Measurements from ENCODE around the gene FAAH.

The FAAH gene

GRCh38 chr1:46423574-46424240, 29.6 kb downstream of the FAAH start:
- no peak for DNase-seq

GRCh38 chr1:46424730-46425129, 30.6 kb downstream of the FAAH start:
- DNase-seq: no peak

DNA sequence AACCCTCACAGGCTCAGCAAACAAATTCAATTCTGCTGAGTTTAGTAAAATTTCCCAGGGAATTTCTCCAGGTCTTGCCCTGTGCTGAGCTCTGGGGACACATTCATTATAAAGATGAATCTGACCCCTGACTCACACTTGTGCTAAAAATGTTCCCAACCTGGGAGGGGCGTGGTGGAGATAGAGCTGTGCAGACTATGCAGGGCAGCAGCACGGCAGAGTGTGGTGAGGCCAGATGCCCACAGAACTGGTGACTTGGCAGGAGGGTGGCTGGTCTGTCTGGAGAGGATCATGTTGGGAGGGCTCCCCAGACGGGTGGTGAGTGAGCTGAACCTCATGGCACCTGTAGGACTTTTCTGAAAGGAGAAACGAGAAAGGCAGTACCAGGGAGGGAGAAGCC, 31.6 kb downstream of the FAAH start:
- no peak for DNase-seq

DNA sequence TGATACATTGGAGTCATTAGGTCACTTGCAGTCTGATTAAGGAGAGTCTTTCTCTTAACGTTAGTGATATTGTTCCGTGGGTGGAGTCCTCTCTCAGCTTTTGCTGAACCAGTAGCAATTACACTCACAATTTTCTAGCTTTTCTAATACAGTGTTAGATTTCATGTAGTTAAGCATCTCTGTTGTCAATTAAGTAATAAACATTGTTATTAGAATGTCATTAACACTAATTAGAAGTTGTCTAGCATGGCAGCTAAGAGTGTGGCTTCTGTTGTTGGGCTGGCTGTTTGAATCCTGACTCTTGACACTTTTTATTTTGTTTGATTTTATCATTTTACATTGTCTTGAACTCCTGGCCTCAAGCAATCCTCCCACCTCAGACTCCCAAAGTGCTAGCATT, 33.4 kb downstream of the FAAH start:
- no peak for DNase-seq

DNA sequence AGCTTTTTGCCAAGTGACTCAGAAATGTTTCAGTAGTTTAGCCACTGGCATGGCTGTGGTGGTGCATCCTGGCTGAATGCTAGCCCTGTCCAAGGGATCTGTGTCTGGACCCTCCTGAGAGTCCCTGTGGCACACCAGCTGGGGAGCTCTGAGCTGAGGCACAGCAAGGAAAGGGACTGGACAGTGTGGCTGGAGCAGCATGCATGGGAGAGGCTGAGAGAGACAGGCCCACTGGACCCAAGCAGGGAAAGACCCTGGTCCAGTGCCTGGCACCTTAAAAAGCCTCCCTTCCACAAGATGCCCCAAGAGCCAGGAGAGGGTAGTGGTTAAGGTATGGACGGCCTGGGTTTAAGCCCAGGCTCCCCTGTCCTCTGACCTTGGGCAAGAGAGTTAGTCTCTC, 35.3 kb downstream of the FAAH start:
- no peak for DNase-seq

GRCh38 chr1:46431695-46432094, 37.6 kb downstream of the FAAH start:
- no peak for DNase-seq

DNA sequence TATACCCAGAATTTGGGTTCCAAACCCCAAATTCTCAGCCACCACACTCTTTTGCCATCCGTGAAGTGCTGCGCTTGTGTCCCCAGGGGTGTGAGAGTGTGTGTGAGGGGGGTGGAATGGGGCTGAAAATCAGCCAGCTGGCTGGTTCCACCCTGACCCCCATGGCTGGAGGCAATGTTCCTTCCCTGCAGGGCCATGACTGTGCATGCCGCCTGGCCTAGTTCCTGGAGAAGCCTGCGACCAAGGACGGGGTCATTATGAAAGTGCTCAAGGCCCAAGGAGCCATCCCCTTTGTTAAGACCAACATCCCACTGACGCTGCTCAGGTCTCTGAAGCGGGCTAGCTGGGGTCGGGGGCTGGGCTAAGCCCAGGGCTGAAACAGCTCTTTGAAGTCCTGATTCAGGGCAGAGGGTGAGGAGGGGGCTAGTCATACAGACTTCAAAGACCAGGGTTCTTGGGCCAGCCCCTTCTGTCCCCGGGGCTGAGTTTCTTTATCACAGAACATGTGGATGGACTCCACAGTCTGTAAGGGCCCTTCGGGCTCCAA, 38.7 kb downstream of the FAAH start:
- DNase-seq: no peak

- no peak for DNase-seq
Observed at GRCh38 chr1:46434358-46434757, 40.2 kb downstream of the FAAH start.

DNA sequence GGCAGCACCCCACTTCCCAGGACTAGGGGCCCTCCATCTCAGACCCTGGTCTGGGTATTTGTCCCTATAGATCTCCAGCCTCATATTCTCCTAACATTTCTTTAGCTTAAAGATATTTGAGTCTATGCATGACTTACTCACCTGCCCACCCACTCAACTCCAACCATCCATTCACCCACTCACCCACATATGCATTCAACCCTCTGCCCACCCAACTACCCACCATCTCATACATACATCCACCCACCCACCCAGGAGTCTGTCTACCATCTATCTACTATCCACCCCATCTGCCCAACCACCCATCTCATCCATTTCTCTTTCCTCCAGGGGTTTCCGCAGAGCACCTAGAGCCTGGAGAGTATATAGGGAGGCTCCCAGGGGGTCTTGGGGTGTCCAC, 42.7 kb downstream of the FAAH start:
- no peak for DNase-seq

DNA sequence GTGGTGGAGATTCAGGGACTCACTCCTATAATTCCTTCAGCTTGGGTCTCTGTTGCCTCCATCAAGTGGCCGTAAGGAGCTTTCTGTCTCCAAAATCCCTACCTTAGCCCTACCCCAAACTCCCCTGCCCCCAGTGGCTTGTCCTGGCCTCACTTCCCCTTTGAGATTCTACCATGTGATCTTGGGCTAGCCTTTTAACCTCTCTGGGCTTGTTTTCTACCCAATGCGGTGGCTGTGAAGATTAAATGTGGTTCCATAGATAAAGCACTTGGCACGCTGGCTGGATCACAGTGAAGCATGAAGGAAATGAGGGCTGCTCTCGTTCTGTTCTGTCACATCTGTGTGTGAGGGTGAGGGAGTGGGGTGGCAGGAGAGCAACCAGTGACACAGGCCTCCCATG, 43.6 kb downstream of the FAAH start:
- no peak for DNase-seq

DNA sequence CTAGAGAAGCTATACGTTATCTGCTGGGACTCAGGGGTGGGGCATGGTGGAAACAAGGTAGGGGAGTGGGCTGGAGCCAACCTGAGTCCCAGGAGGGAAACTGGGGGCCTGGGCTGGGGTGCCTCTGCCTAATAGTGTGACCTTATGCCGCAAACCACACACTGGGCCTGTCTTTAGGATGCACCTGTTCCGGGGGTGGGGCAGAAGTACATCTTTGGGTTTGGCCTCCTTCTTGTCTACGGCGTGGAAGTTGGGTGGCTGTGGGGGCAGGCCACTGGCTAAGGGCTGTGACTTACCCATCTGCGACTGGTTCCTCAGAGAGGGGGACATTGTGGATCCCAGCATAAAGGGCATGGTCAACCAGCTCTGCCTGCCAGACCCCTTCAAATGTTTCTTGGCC, 44.2 kb downstream of the FAAH start:
- DNase-seq: no peak

DNA sequence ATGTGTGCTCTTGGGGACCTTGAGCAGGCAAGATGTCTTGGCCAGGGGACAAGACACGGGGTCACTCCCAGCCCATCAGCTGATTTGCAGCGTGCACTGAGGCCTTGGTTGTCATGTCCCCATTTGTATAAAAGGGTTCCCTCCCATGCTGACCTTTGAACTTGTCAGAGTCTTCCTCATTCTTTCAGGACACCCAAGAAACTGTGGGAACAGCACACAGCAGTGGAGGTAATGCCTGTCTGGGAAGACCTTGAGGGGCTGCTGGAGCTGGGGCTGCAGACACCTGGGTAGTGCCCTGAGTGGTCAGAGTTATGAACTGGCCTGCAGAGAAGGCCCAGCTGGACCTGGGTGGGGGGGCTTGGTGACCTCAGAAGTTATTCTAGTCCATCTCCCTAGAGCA, 46.4 kb downstream of the FAAH start:
- no peak for DNase-seq

DNA sequence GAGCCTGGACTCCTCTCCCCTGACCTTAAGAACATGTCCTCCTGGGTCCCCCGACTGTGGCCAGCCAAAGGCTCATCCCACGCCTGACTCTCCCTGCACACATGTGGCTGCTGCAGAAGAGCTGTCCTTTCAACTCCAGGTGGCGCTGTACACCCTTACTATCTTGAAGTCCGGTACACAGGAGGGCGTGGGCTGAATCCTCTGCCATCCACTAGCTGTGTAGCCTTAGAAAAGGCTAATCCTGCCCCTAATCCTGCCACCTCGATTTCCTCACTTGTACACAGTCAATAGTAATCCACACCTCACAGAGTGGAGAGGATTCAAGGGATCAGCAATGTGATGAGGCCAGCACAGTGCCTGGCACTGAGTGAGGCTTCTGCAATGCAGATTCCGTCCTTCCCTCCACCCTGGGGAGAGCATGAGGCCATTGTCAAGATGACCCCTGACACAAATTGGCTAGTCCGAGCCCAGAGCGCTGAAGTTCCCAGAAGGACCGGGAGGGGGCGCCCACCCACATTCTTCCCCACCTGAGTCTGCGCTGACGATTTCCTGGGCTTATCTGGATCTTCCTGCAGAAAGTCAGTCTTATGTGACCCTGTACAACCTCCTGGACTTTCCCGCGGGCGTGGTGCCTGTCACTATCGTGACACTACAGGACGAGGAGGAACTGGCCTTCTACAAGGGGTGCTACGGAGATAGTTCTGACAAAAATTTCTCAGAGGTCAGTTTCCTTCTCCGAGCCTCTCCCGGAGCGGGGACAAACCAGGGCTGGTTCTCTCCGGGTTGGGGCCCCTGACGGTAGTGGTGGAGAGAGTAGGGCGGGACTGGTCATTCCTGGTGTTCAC, 48.4 kb downstream of the FAAH start:
- DNase-seq: peak; percentile 63

DNA sequence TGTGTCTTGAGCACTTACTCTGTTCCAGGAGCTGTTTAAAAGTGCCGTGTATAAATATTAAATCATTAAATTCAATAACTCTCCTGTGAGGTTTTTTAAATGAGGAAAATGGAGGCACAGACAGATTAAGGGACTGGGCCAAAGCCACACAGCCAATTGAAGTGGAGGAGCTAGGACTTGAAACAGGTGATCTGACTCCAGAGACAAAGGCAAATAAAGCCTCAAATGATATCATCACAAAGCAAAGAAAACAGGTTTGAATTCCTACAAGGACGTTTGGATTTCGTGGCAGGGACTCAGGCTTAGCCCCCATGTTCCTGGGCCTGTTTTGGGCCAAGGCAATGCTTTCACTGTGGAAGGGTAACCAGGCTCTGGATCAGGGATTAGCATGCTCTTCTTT, 50.3 kb downstream of the FAAH start:
- DNase-seq: no peak

GRCh38 chr1:46445773-46446256, 51.7 kb downstream of the FAAH start:
- no peak for DNase-seq

GRCh38 chr1:46446646-46447498, 52.8 kb downstream of the FAAH start:
- peak; percentile 87 for DNase-seq

DNA sequence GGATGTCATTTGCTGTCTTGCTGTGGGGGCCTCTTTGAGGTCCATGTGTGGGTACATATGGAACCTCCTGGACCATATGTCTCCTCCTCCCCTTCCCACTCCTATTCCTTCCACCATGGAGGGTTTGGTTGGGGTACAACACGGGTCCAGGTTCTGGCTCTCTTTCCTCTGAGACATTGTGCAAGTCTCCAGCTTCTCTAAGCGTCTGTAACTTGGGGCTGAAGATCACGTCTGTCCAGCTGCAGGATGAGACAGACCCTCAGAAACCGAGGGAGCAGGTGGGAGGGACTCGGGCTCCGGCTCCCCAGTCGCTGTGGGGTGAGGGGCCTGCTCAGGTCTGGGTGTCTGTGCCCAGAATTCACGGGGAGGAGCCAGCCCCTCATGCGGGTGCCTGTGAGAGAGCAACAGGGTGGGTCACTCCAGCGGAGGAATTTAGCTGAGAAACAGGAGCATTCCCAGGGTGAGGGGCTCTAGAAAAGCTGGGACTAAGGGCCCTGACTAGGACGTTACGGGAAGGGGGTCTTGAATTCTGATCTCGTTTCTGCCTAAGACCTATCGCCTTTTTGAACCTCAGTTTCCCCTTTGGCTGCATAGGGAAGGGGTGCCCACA, 53.5 kb downstream of the FAAH start:
- DNase-seq: no peak

- no peak for DNase-seq
Observed at GRCh38 chr1:46448109-46448911, 54.2 kb downstream of the FAAH start.

- DNase-seq: no peak
Observed at GRCh38 chr1:46449223-46450159, 55.4 kb downstream of the FAAH start.

- DNase-seq: no peak
Observed at GRCh38 chr1:46450160-46450517, 56.0 kb downstream of the FAAH start.
